Cardiac muscle cell (in vitro differentiated cells and primary cell): ENCODE measurements around the gene FAM81A. TPM values are rescaled to one million over a fixed set of nuclear protein-coding genes. Genes with fewer than 3 reads are reported as not detected.

Source experiments
- DNase-seq, 2 donors: peaks; one replicate each; pipeline versions ENCODE4 v3.0.0 to v3.0.0-alpha.2; 2010 to 2017; ENCODE audit warnings: low read depth in 1 of 2, low spot score in 1 of 2
- H3K27ac ChIP-seq: fragments of 200-600 bp; sonication (generic); 2 replicates; pipeline ENCODE4 v1.5.1; 2016
- H3K27me3 ChIP-seq: fragments of 200-600 bp; sonication (generic); 2 replicates; pipeline ENCODE4 v1.6.0; 2016; ENCODE audit warnings: control low read depth
- H3K36me3 ChIP-seq: fragments of 200-600 bp; sonication (generic); 2 replicates; pipeline ENCODE4 v1.5.1; 2016; ENCODE audit warnings: control low read depth
- H3K4me1 ChIP-seq: fragments of 200-600 bp; sonication (generic); 2 replicates; pipeline ENCODE4 v1.8.1; 2017; ENCODE audit warnings: low read depth, mild to moderate bottlenecking, mixed run types
- H3K4me3 ChIP-seq: fragments of 200-600 bp; sonication (generic); 2 replicates; pipeline ENCODE4 v1.5.1; 2016; ENCODE audit warnings: mild to moderate bottlenecking
- H3K9me3 ChIP-seq: fragments of 200-600 bp; sonication (generic); 2 replicates; pipeline ENCODE4 v1.5.1; 2017; ENCODE audit warnings: low read depth, mild to moderate bottlenecking, control low read depth
- CTCF ChIP-seq: IDR thresholded peaks from 2 replicates; pipeline ENCODE4 v1.5.1; 2012; ENCODE audit warnings: low read depth, mild to moderate bottlenecking, low read length
- polyA plus RNA-seq: library from polyadenylated mRNA; unstranded; fragments of >200 nt; fragmentation: Nextera tagmentation; extraction: Ambion mirVana; gene quantifications from 2 replicates; pipeline ENCODE4 v1.2.1, GENCODE V29; 2016
- total RNA-seq: library from RNA; depleted of rRNA; stranded (reverse); fragments of >200 nt; gene quantifications from 2 replicates; pipeline ENCODE4 v1.2.3, GENCODE V29; 2016

The FAM81A gene
- total and polyA plus RNA-seq, 2 experiments from 2014 or later = 1.8 to 5.1 TPM

- no peaks in the 10 kb centered on the region for H3K27me3 ChIP-seq
- no peaks in the 10 kb centered on the region for H3K9me3 ChIP-seq
- TF ChIP-seq CTCF = no peak
- no peak overlapping the region for H3K27ac ChIP-seq
- H3K36me3 ChIP-seq = no peaks in the 10 kb centered on the region
- DNase-seq = no peak
- no peaks in the 10 kb centered on the region for H3K4me1 ChIP-seq
- H3K4me3 ChIP-seq = no peak overlapping the region
These were observed 105.9 kb downstream of the FAM81A start for GRCh38 chr15:59543721-59544547.

GRCh38 chr15:59545573-59545972, 107.6 kb downstream of the FAM81A start:
- Histone ChIP-seq H3K27ac (no peak overlapping the region), H3K36me3 (no peaks in the 10 kb centered on the region), H3K27me3 (no peaks in the 10 kb centered on the region), H3K4me1 (no peaks in the 10 kb centered on the region), H3K9me3 (no peaks in the 10 kb centered on the region), H3K4me3 (no peak overlapping the region)
- TF ChIP-seq CTCF = no peak
- DNase-seq = no peak

GRCh38 chr15:59548501-59549226, 110.7 kb downstream of the FAM81A start:
- TF ChIP-seq CTCF = no peak
- Histone ChIP-seq H3K27me3 (no peaks in the 10 kb centered on the region), H3K4me3 (no peak overlapping the region), H3K4me1 (no peaks in the 10 kb centered on the region), H3K36me3 (no peaks in the 10 kb centered on the region), H3K27ac (no peak overlapping the region), H3K9me3 (no peaks in the 10 kb centered on the region)
- no peak for DNase-seq

- no peaks in the 10 kb centered on the region for H3K36me3 ChIP-seq
- TF ChIP-seq CTCF = no peak
- H3K27ac ChIP-seq = no peak overlapping the region
- H3K4me3 ChIP-seq = no peak overlapping the region
- H3K27me3 ChIP-seq = no peaks in the 10 kb centered on the region
- DNase-seq = no peak
- no peaks in the 10 kb centered on the region for H3K4me1 ChIP-seq
- H3K9me3 ChIP-seq = no peaks in the 10 kb centered on the region
These were observed 111.6 kb downstream of the FAM81A start for GRCh38 chr15:59549301-59550185.

GRCh38 chr15:59550530-59550929, 112.5 kb downstream of the FAM81A start:
- no peaks in the 10 kb centered on the region for H3K9me3 ChIP-seq
- H3K4me1 ChIP-seq = no peaks in the 10 kb centered on the region
- no peaks in the 10 kb centered on the region for H3K27me3 ChIP-seq
- H3K4me3 ChIP-seq = no peak overlapping the region
- no peak for DNase-seq
- no peak for TF ChIP-seq CTCF
- no peaks in the 10 kb centered on the region for H3K36me3 ChIP-seq
- H3K27ac ChIP-seq = no peak overlapping the region
